Natural killer cell (primary cell): ENCODE results near the gene ST6GALNAC4. TPM values are rescaled to one million over a fixed set of nuclear protein-coding genes. Genes with fewer than 3 reads are reported as not detected.

ENCODE experiments used
- ATAC-seq, 3 donors: fragments of 150-1000 bp in 2 of 3; fragments of 200-7000 bp in 1 of 3; cut with Tn5 transposase; 1 replicate in 1 of 3; 2 replicates in 2 of 3; pipeline ENCODE4 v1.10.0; 2021; ENCODE audit warnings: mild to moderate bottlenecking in 2 of 3, moderate library complexity in 2 of 3
- DNase-seq, 2 donors: peaks; one replicate each; pipeline versions ENCODE4 v3.0.0 to v3.0.0-alpha.2; 2013 to 2021; ENCODE audit warnings: mixed read lengths in 1 of 2
- H3K27ac ChIP-seq: one replicate; pipeline ENCODE4 v1.5.1; 2013; ENCODE audit warnings: mild to moderate bottlenecking, low read length
- H3K27me3 ChIP-seq: one replicate; pipeline ENCODE4 v1.6.1; 2013; ENCODE audit warnings: low read length; ENCODE audit not compliant: control insufficient read depth, insufficient read depth
- H3K36me3 ChIP-seq: one replicate; pipeline ENCODE4 v1.6.1; 2013; ENCODE audit warnings: low read length; ENCODE audit not compliant: control insufficient read depth, insufficient read depth
- H3K4me1 ChIP-seq: one replicate; pipeline ENCODE4 v1.6.1; 2013; ENCODE audit warnings: low read length; ENCODE audit not compliant: control insufficient read depth, insufficient read depth
- H3K4me3 ChIP-seq: one replicate; pipeline ENCODE4 v1.5.1; 2013; ENCODE audit warnings: low read length
- H3K9me3 ChIP-seq: one replicate; pipeline ENCODE4 v1.6.1; 2013; ENCODE audit warnings: low read length; ENCODE audit not compliant: control insufficient read depth, insufficient read depth
- H3K27ac Mint-ChIP-seq, 2 donors: one replicate each; pipeline ENCODE4 v1.8.0; 2022; ENCODE audit warnings: mild to moderate bottlenecking in 2 of 2, mixed read lengths in 2 of 2, moderate library complexity in 1 of 2
- H3K27me3 Mint-ChIP-seq, 2 donors: one replicate each; pipeline ENCODE4 v1.8.0; 2022; ENCODE audit warnings: low read depth in 2 of 2, mixed read lengths in 2 of 2
- H3K36me3 Mint-ChIP-seq: one replicate; pipeline ENCODE4 v1.8.0; 2022; ENCODE audit warnings: mixed read lengths
- H3K4me1 Mint-ChIP-seq, 2 donors: one replicate each; pipeline ENCODE4 v1.8.0; 2022; ENCODE audit warnings: mixed read lengths in 2 of 2
- H3K4me3 Mint-ChIP-seq: one replicate; pipeline ENCODE4 v1.8.0; 2022; ENCODE audit warnings: mild to moderate bottlenecking, moderate library complexity, mixed read lengths
- H3K9me3 Mint-ChIP-seq, 2 donors: one replicate each; pipeline ENCODE4 v1.8.0; 2022; ENCODE audit warnings: mixed read lengths in 2 of 2
- CTCF ChIP-seq: fragments of 200-600 bp; IDR thresholded peaks from one replicate; pipeline ENCODE4 v1.8.0; 2022; ENCODE audit warnings: antibody characterized with exemption
- WGBS: methylation state at CpG from one replicate; pipeline ENCODE4 v1.1.7; 2013; ENCODE audit warnings: missing lambda C conversion rate; ENCODE audit not compliant: insufficient coverage; 5-methylcytosine and 5-hydroxymethylcytosine counted together
- intact Hi-C: fragments of 100-400 bp; cut with micrococcal nuclease; formaldehyde crosslinking; loops from one replicate; pipeline ENCODE4 v1.14.2; 2022
- total RNA-seq, 4 donors: library from RNA; stranded (reverse); fragments of 120-200 nt in 1 of 4; gene quantifications; one replicate each; pipeline versions ENCODE4 v1.2.3 to v1.2.4, GENCODE V29; 2013 to 2022

The ST6GALNAC4 gene
- total RNA-seq, 3 donors from 2014 or later (not counting 1 experiment from before 2014, with no cell fraction given): 18.8 to 33.0 (median 20.4) TPM

DNA sequence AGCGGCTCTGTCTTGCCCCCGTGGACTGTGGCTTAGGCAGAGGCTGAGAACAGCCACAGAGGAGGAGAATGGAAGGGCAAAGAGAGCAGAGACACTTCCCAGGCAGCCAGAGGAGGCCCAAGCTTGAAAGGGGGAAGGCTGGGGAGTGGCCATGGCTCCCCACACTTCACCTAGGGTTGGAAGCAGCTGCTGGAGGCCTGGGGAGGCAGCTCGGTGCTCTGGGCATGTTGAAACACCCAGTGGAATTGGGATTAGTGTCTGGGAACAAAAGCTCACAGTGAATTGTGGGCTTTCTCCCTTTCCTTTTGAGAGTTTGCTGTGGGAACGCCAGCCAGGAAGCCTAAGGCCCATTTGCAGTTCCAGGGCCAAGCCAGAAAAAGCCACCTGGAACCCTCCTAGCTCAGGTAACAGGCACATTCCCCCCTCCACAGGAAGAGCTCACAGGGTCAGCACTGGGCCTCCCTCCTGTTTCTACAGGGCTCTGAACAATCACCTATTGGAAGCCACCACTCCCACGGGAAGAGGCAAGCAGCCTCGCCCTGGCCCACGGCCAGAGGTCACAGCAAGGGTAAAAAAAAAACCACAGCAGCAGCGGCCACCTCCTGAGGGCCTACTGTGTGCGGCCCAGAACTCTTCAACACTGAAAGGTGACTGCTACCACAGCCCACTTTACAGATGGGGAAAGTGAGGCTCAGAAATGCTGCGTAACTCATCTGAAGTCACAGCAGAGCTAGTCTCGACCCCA lies 43.7 kb upstream of the ST6GALNAC4 start:
- WGBS: 81% methylated on average over 11 of the region's 11 CpGs
- H3K4me1 Mint-ChIP-seq: peaks cover 6 to 12% of the 10 kb centered on the region in 2 donors
- DNase-seq (no peak), ATAC-seq (no peak)
- H3K36me3 Mint-ChIP-seq: no peaks in the 10 kb centered on the region
- Histone ChIP-seq H3K9me3 (no peaks in the 10 kb centered on the region), H3K36me3 (no peaks in the 10 kb centered on the region), H3K4me1 (peaks cover 41% of the 10 kb centered on the region), H3K27ac (no peak overlapping the region), H3K4me3 (no peak overlapping the region), H3K27me3 (no peaks in the 10 kb centered on the region)
- H3K9me3 Mint-ChIP-seq: no peaks in the 10 kb centered on the region
- intact Hi-C loops: no loop called here
- H3K27ac Mint-ChIP-seq: peak overlapping the region in 1 of 2 donors; percentile 6
- no peaks in the 10 kb centered on the region for H3K27me3 Mint-ChIP-seq
- no peak overlapping the region for H3K4me3 Mint-ChIP-seq
- no peak for TF ChIP-seq CTCF

DNA sequence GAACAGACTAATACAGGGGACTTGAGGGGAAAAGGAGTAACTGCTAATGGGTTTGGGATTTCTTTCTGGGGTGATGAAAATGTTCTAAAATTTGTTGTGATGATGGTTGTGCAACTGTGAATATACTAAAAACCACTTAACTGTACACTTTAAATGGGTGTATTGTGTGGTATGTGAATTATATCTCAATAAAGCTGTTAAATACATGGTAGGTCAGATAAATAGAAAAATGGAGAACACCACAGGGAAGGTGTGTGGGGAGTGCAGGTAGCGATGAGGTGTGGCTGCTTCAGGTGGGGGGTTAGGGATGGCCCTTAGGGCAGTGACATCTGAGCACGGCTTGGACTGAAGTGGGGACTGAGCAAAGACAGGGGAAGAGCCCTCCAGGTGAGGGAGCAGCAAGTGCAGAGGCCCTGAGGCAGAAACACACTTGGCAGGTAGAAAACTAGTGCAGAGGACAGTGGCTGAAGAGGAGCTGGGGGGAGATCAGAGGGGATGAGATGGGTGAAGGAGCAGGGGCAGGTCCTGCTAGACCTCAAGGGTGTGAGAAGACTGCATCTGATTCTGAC lies 43.1 kb upstream of the ST6GALNAC4 start:
- no peaks in the 10 kb centered on the region for H3K9me3 ChIP-seq
- no peak overlapping the region for H3K27ac ChIP-seq
- H3K9me3 Mint-ChIP-seq: no peaks in the 10 kb centered on the region
- H3K36me3 Mint-ChIP-seq: no peaks in the 10 kb centered on the region
- no peaks in the 10 kb centered on the region for H3K27me3 Mint-ChIP-seq
- ATAC-seq (no peak), DNase-seq (no peak)
- H3K4me1 ChIP-seq: peaks cover 41% of the 10 kb centered on the region
- WGBS: 95% methylated on average over 2 of the region's 2 CpGs
- peaks cover 11 to 17% of the 10 kb centered on the region in 2 donors for H3K4me1 Mint-ChIP-seq
- H3K27ac Mint-ChIP-seq: peak overlapping the region in 1 of 2 donors; percentile 6
- intact Hi-C loops: no loop called here
- H3K4me3 Mint-ChIP-seq: no peak overlapping the region
- no peaks in the 10 kb centered on the region for H3K36me3 ChIP-seq
- H3K27me3 ChIP-seq: no peaks in the 10 kb centered on the region
- no peak for TF ChIP-seq CTCF
- H3K4me3 ChIP-seq: no peak overlapping the region

- Histone ChIP-seq H3K27me3 (no peaks in the 10 kb centered on the region), H3K27ac (no peak overlapping the region), H3K4me3 (no peak overlapping the region), H3K9me3 (no peaks in the 10 kb centered on the region), H3K4me1 (peaks cover 46% of the 10 kb centered on the region), H3K36me3 (no peaks in the 10 kb centered on the region)
- peaks cover 11 to 17% of the 10 kb centered on the region in 2 donors for H3K4me1 Mint-ChIP-seq
- peak in 1 of 2 donors; percentile 53 for DNase-seq
- ATAC-seq: no peak
- H3K36me3 Mint-ChIP-seq: no peaks in the 10 kb centered on the region
- no peak overlapping the region for H3K4me3 Mint-ChIP-seq
- WGBS: 94% methylated on average over 4 of the region's 4 CpGs
- no peaks in the 10 kb centered on the region for H3K9me3 Mint-ChIP-seq
- H3K27me3 Mint-ChIP-seq: no peaks in the 10 kb centered on the region
- TF ChIP-seq CTCF: no peak
- H3K27ac Mint-ChIP-seq: peak overlapping the region in 1 of 2 donors; percentile 6
- intact Hi-C loops: no loop called here
Observed at GRCh38 chr9:127959398-127959797, 42.6 kb upstream of the ST6GALNAC4 start.
